ENCODE measurements around the gene CRABP1.

DNA sequence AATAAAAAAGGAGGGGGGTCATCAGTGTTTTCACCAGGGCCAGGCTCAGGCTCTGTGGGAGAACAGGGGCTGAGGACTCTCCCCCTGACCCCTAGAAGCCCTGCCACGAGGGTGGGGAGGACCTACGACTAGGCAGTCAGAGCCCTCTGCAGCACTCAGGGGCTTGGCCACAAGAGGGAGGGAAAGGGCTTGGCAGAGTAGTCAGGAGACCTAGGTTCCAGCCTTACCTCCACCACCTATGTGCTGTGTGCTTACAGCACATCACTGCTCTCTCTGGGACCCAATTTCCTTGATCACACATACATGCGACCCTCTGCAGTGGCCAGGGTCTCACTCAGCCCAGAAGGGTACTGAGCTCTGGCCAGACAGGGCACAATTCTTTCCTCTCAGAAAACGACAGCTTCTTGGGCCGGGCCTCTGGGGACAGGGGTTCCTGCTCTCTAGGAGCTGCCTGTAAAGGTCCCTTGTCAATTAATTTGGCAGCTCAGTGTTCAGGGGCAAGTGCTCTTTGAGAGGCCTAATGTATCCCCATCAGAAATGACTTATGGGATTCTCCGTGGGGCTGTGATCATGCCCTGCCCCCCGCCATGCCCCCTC is 24.4 kb upstream of the CRABP1 start:
- TF ChIP-seq FOXP2 (optimal IDR thresholded peaks at IDR 0.05; ENCODE audit: borderline replicate concordance, extremely low read depth, extremely low read length, insufficient read depth) (no peak), POLR2AphosphoS5 (IDR thresholded peaks at IDR 0.05; ENCODE audit: low read depth, low read length) (no peak), TAF1 (IDR thresholded peaks at IDR 0.05; ENCODE audit: borderline replicate concordance, insufficient read depth, low read length) (no peak)
